Measurements from ENCODE around the gene RNF113A. TPM values are rescaled to one million over a fixed set of nuclear protein-coding genes. Genes with fewer than 3 reads are reported as not detected.
A peak's percentile ranks its signal among the peaks of the same experiment; 100 is the strongest.

Gene RNF113A
- total RNA-seq, 1 experiment from 2014 or later = 16.9 TPM

GRCh38 chrX:119878740-119879139 lies 7.2 kb upstream of the RNF113A start:
- CTCF ChIA-PET = no interaction called here
- no peak overlapping the region for H3K4me3 Mint-ChIP-seq (ENCODE audit: low read depth, unreplicated experiment)
- H3K27me3 Mint-ChIP-seq (ENCODE audit: unreplicated experiment) = no peaks in the 10 kb centered on the region
- TF ChIP-seq, protein P1, sequence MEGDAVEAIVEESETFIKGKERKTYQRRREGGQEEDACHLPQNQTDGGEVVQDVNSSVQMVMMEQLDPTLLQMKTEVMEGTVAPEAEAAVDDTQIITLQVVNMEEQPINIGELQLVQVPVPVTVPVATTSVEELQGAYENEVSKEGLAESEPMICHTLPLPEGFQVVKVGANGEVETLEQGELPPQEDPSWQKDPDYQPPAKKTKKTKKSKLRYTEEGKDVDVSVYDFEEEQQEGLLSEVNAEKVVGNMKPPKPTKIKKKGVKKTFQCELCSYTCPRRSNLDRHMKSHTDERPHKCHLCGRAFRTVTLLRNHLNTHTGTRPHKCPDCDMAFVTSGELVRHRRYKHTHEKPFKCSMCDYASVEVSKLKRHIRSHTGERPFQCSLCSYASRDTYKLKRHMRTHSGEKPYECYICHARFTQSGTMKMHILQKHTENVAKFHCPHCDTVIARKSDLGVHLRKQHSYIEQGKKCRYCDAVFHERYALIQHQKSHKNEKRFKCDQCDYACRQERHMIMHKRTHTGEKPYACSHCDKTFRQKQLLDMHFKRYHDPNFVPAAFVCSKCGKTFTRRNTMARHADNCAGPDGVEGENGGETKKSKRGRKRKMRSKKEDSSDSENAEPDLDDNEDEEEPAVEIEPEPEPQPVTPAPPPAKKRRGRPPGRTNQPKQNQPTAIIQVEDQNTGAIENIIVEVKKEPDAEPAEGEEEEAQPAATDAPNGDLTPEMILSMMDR (IDR thresholded peaks at IDR 0.05; ENCODE audit: unreplicated experiment) = no peak
- H3K36me3 Mint-ChIP-seq (ENCODE audit: insufficient read depth, unreplicated experiment) = peaks cover 13% of the 10 kb centered on the region
- intact Hi-C loops (cut with micrococcal nuclease; ENCODE audit: unreplicated experiment) = no loop called here
- BruUV-seq (replicated peaks) = no TSS peak
- DNase-seq = no peak
- H3K27ac Mint-ChIP-seq (ENCODE audit: unreplicated experiment) = no peak overlapping the region
- no peaks in the 10 kb centered on the region for H3K4me1 Mint-ChIP-seq (ENCODE audit: low read depth, unreplicated experiment)
- no peaks in the 10 kb centered on the region for H3K9me3 Mint-ChIP-seq (ENCODE audit: low read depth, unreplicated experiment)

- intact Hi-C loops (cut with micrococcal nuclease; ENCODE audit: unreplicated experiment) = no loop called here
- CTCF ChIA-PET = interaction anchor here (1.3 to 1.4 kb wide), 2 partner anchors 18 to 80 kb away, joined by 3 to 5 read pairs; partner anchors contain the start of genes RPL39 and UPF3B
- H3K4me1 Mint-ChIP-seq (ENCODE audit: low read depth, unreplicated experiment) = peaks cover 8% of the 10 kb centered on the region
- peak overlapping the region; percentile 89 for H3K27ac Mint-ChIP-seq (ENCODE audit: unreplicated experiment)
- peaks cover 41% of the 10 kb centered on the region for H3K36me3 Mint-ChIP-seq (ENCODE audit: insufficient read depth, unreplicated experiment)
- TSS peak; percentile 93 for BruUV-seq (replicated peaks)
- no peak for DNase-seq
- no peaks in the 10 kb centered on the region for H3K27me3 Mint-ChIP-seq (ENCODE audit: unreplicated experiment)
- H3K9me3 Mint-ChIP-seq (ENCODE audit: low read depth, unreplicated experiment) = no peaks in the 10 kb centered on the region
- peak overlapping the region; percentile 93 for H3K4me3 Mint-ChIP-seq (ENCODE audit: low read depth, unreplicated experiment)
- TF ChIP-seq, protein P1 (IDR thresholded peaks at IDR 0.05; ENCODE audit: unreplicated experiment) = no peak
These were observed 311 bp downstream of the RNF113A start for GRCh38 chrX:119871245-119871598.

GRCh38 chrX:119870626-119871131 lies 854 bp downstream of the RNF113A start:
- CTCF ChIA-PET = interaction anchor here (1.3 to 1.4 kb wide), 2 partner anchors 18 to 79 kb away, joined by 3 to 5 read pairs; partner anchors contain the start of genes RPL39 and UPF3B
- Mint-ChIP-seq H3K27me3 (ENCODE audit: unreplicated experiment) (no peaks in the 10 kb centered on the region), H3K4me3 (ENCODE audit: low read depth, unreplicated experiment) (peak overlapping the region; percentile 93), H3K9me3 (ENCODE audit: low read depth, unreplicated experiment) (no peaks in the 10 kb centered on the region), H3K4me1 (ENCODE audit: low read depth, unreplicated experiment) (peaks cover 8% of the 10 kb centered on the region), H3K27ac (ENCODE audit: unreplicated experiment) (peak overlapping the region; percentile 89), H3K36me3 (ENCODE audit: insufficient read depth, unreplicated experiment) (peaks cover 36% of the 10 kb centered on the region)
- TF ChIP-seq, protein P1 (IDR thresholded peaks at IDR 0.05; ENCODE audit: unreplicated experiment) = no peak
- BruUV-seq (replicated peaks) = no TSS peak
- no peak for DNase-seq
- intact Hi-C loops (cut with micrococcal nuclease; ENCODE audit: unreplicated experiment) = no loop called here

- peaks cover 9% of the 10 kb centered on the region for H3K4me1 Mint-ChIP-seq (ENCODE audit: low read depth, unreplicated experiment)
- H3K27ac Mint-ChIP-seq (ENCODE audit: unreplicated experiment) = peak overlapping the region; percentile 91
- no peaks in the 10 kb centered on the region for H3K27me3 Mint-ChIP-seq (ENCODE audit: unreplicated experiment)
- no peaks in the 10 kb centered on the region for H3K9me3 Mint-ChIP-seq (ENCODE audit: low read depth, unreplicated experiment)
- BruUV-seq (replicated peaks) = no TSS peak
- TF ChIP-seq, protein P1 (IDR thresholded peaks at IDR 0.05; ENCODE audit: unreplicated experiment) = no peak
- peak overlapping the region; percentile 84 for H3K4me3 Mint-ChIP-seq (ENCODE audit: low read depth, unreplicated experiment)
- H3K36me3 Mint-ChIP-seq (ENCODE audit: insufficient read depth, unreplicated experiment) = peaks cover 34% of the 10 kb centered on the region
- no peak for DNase-seq
- CTCF ChIA-PET = interaction anchor here (0.8 to 1.4 kb wide), 4 partner anchors 17 to 244 kb away, joined by 3 to 6 read pairs (median 6); partner anchors contain the start of genes RNF113A and RPL39
- intact Hi-C loops (cut with micrococcal nuclease; ENCODE audit: unreplicated experiment) = no loop called here
These were observed 18.1 kb downstream of the RNF113A start for GRCh38 chrX:119853444-119853843.
